SU-DHL-6 (cell line): ENCODE measurements around the gene CD109.

Experiments used
- H2AFZ ChIP-seq: fragments of 200-600 bp; sonication (generic); 2 replicates; pipeline ENCODE4 v1.6.1; 2014; ENCODE audit warnings: low read depth, mild to moderate bottlenecking, moderate library complexity, mixed read lengths, antibody characterized with exemption, low read length; ENCODE audit not compliant: severe bottlenecking
- H3F3A ChIP-seq: fragments of 200-600 bp; shearing (Covaris generic); 2 replicates; pipeline ENCODE4 v1.6.0; 2016; ENCODE audit warnings: antibody characterized with exemption, mild to moderate bottlenecking; ENCODE audit not compliant: insufficient read depth
- H3K27ac ChIP-seq: fragments of 200-600 bp; sonication (generic); 2 replicates; pipeline ENCODE4 v1.5.1; 2016; ENCODE audit warnings: low read depth, mild to moderate bottlenecking, low read length, moderate library complexity, mixed read lengths
- H3K27me3 ChIP-seq: fragments of 200-600 bp; sonication (generic), shearing (Covaris generic); 2 replicates; pipeline ENCODE4 v1.6.0; 2014; ENCODE audit warnings: mild to moderate bottlenecking, low read length
- H3K36me3 ChIP-seq: fragments of 200-600 bp; sonication (generic); 2 replicates; pipeline ENCODE4 v1.6.1; 2014; ENCODE audit warnings: mild to moderate bottlenecking, low read length, mixed read lengths
- H3K4me2 ChIP-seq: fragments of 300-600, 200-600 bp; shearing (Covaris generic), sonication (generic); 2 replicates; pipeline ENCODE4 v1.6.0; 2014; ENCODE audit warnings: low read length, low read depth, mild to moderate bottlenecking; ENCODE audit not compliant: poor library complexity, severe bottlenecking
- H3K4me3 ChIP-seq: fragments of 200-600 bp; sonication (generic); 2 replicates; pipeline ENCODE4 v1.5.1; 2014; ENCODE audit warnings: antibody characterized with exemption, low read length, mild to moderate bottlenecking, mixed read lengths; ENCODE audit not compliant: insufficient read depth, poor library complexity, severe bottlenecking
- H3K79me2 ChIP-seq: fragments of 200-600 bp; sonication (generic); 2 replicates; pipeline ENCODE4 v1.6.1; 2014; ENCODE audit warnings: mild to moderate bottlenecking, low read length, moderate library complexity; ENCODE audit not compliant: insufficient read depth
- H3K9ac ChIP-seq: fragments of 200-600 bp; sonication (generic); 2 replicates; pipeline ENCODE4 v1.7.0; 2014; ENCODE audit warnings: mild to moderate bottlenecking, low read length
- H3K9me2 ChIP-seq: fragments of 200-600 bp; sonication (generic); replicated peaks from 2 replicates; pipeline ENCODE4 v1.6.1; 2014; ENCODE audit warnings: low read length; ENCODE audit not compliant: insufficient read depth
- H3K9me3 ChIP-seq: fragments of 200-600 bp; sonication (generic); 2 replicates; pipeline ENCODE4 v1.6.1; 2014; ENCODE audit warnings: low read length, mixed read lengths; ENCODE audit not compliant: insufficient read depth
- H4K20me1 ChIP-seq: fragments of 200-600 bp; sonication (generic); 2 replicates; pipeline ENCODE4 v1.6.1; 2014; ENCODE audit warnings: low read depth, mild to moderate bottlenecking, antibody characterized with exemption, low read length, moderate library complexity, mixed read lengths
- EZH2phosphoT487 ChIP-seq: fragments of 200-600 bp; sonication (generic), shearing (Covaris generic); conservative IDR thresholded peaks from 2 replicates; pipeline ENCODE4 v1.6.1; 2018; ENCODE audit warnings: mild to moderate bottlenecking, antibody characterized with exemption, low read length, moderate library complexity, mixed read lengths
- TF ChIP-seq, protein P1 (sequence below): fragments of 200-600 bp; sonication (generic); IDR thresholded peaks from one replicate; pipeline ENCODE4 v1.5.1; 2017; ENCODE audit warnings: antibody characterized with exemption, mild to moderate bottlenecking, low read length, moderate library complexity; ENCODE audit not compliant: insufficient read depth, poor library complexity, severe bottlenecking

The CD109 gene

DNA sequence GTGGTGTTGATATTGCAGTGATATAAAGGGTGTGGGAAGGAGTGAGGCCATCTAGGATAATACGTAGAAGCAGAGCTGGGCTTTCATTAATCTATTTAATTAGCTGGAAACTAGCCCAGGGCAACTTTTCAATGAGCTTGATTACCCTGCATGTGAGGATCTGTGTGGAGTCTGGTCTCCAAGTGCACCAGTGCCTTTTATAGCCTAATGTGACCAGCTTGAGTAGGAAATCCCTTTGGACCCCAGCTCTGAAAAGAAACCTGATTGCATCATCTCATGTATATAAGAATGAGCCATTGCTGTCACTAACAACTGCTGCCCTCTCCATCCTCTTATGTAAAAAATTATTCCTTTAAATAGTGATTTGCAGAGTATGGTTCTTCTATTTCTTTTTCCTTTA lies 72.6 kb downstream of the CD109 start:
- Histone ChIP-seq H3K9me3 (no peaks in the 10 kb centered on the region), H3K27ac (no peak overlapping the region), H3K36me3 (no peaks in the 10 kb centered on the region), H3F3A (no peaks in the 10 kb centered on the region), H4K20me1 (no peaks in the 10 kb centered on the region), H3K9ac (no peak overlapping the region), H3K27me3 (no peaks in the 10 kb centered on the region), H2AFZ (no peak overlapping the region), H3K4me2 (no peak overlapping the region), H3K9me2 (no peaks in the 10 kb centered on the region), H3K79me2 (no peaks in the 10 kb centered on the region), H3K4me3 (no peak overlapping the region)
- no peak for TF ChIP-seq EZH2phosphoT487
- TF ChIP-seq, protein P1, sequence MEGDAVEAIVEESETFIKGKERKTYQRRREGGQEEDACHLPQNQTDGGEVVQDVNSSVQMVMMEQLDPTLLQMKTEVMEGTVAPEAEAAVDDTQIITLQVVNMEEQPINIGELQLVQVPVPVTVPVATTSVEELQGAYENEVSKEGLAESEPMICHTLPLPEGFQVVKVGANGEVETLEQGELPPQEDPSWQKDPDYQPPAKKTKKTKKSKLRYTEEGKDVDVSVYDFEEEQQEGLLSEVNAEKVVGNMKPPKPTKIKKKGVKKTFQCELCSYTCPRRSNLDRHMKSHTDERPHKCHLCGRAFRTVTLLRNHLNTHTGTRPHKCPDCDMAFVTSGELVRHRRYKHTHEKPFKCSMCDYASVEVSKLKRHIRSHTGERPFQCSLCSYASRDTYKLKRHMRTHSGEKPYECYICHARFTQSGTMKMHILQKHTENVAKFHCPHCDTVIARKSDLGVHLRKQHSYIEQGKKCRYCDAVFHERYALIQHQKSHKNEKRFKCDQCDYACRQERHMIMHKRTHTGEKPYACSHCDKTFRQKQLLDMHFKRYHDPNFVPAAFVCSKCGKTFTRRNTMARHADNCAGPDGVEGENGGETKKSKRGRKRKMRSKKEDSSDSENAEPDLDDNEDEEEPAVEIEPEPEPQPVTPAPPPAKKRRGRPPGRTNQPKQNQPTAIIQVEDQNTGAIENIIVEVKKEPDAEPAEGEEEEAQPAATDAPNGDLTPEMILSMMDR = no peak

DNA sequence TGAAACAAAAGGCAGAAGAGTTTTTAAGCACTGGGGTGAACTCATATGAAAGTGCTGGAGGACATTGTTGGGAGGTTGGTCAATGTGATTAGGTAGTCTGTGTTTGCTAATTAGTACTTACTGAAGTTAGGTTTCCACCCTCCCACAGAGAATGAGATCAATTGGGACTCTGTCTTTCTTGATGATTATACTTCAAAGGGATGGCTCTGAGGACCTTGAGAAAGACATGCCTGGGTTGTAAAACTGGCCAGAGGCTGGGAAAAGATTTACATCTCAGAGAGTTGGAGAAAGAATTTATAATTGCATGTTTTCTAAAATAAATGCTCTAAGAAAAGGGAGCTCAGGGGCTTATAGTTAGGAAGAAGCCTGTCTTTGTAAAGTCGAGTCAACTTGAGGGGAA lies 74.0 kb downstream of the CD109 start:
- no peak overlapping the region for H3K4me2 ChIP-seq
- no peak overlapping the region for H3K9ac ChIP-seq
- H3K79me2 ChIP-seq = no peaks in the 10 kb centered on the region
- H3K9me3 ChIP-seq = no peaks in the 10 kb centered on the region
- no peaks in the 10 kb centered on the region for H4K20me1 ChIP-seq
- H2AFZ ChIP-seq = no peak overlapping the region
- H3K27me3 ChIP-seq = no peaks in the 10 kb centered on the region
- no peaks in the 10 kb centered on the region for H3K9me2 ChIP-seq
- no peaks in the 10 kb centered on the region for H3K36me3 ChIP-seq
- no peaks in the 10 kb centered on the region for H3F3A ChIP-seq
- TF ChIP-seq, protein P1 = no peak
- no peak for TF ChIP-seq EZH2phosphoT487
- H3K4me3 ChIP-seq = no peak overlapping the region
- no peak overlapping the region for H3K27ac ChIP-seq

DNA sequence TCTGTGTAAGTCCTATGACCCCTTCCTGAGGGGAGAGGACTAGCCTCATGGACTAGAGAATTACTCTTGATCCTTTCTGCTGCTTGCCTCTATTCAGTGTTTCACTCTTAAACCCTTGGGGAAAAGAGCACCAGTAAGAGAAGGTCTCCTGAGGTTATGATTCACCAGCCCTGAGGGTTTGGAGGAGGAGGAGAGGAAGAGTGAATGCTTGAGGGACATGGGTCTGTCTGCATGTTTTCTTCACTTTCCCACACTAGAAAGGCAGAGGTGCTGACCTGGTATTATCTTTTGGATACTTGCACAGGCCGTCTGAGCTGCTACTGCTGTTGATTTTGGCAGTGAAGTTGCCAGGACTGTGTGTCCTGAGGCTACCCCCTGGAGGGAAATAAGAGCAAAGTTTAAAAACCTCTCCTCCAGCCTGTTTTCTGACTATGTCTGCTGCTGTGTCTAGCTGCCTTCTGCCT lies 78.3 kb downstream of the CD109 start:
- H3K4me2 ChIP-seq = no peak overlapping the region
- H3F3A ChIP-seq = no peaks in the 10 kb centered on the region
- H3K36me3 ChIP-seq = no peaks in the 10 kb centered on the region
- no peaks in the 10 kb centered on the region for H4K20me1 ChIP-seq
- H3K79me2 ChIP-seq = no peaks in the 10 kb centered on the region
- no peaks in the 10 kb centered on the region for H3K9me3 ChIP-seq
- no peak for TF ChIP-seq EZH2phosphoT487
- TF ChIP-seq, protein P1 = no peak
- no peaks in the 10 kb centered on the region for H3K27me3 ChIP-seq
- H3K4me3 ChIP-seq = no peak overlapping the region
- H3K9ac ChIP-seq = no peak overlapping the region
- no peak overlapping the region for H3K27ac ChIP-seq
- H2AFZ ChIP-seq = no peak overlapping the region
- H3K9me2 ChIP-seq = no peaks in the 10 kb centered on the region

DNA sequence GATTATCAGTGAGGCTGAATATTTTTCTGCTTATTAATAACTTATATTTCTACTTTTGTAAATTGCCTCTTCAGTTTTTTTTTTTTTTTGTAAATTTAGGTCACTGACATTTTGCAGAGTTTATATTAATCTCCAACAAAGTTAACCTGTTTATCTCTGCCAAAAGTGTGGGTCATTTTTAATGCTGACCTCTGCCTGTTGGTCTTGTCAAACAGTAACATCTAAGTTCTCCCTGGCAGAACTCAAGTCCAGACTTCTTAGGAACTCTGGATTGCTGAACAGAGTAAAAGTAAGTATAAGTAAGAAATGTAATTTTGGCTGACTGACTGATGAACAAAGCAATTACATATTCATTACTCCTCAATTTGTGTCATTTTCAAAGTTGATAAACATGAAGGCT lies 83.9 kb downstream of the CD109 start:
- H2AFZ ChIP-seq = no peak overlapping the region
- TF ChIP-seq EZH2phosphoT487 = no peak
- TF ChIP-seq, protein P1 = no peak
- H3K27me3 ChIP-seq = no peaks in the 10 kb centered on the region
- H3K36me3 ChIP-seq = no peaks in the 10 kb centered on the region
- no peak overlapping the region for H3K4me2 ChIP-seq
- H3K9me2 ChIP-seq = no peaks in the 10 kb centered on the region
- no peak overlapping the region for H3K4me3 ChIP-seq
- H3K9ac ChIP-seq = no peak overlapping the region
- no peaks in the 10 kb centered on the region for H3F3A ChIP-seq
- no peak overlapping the region for H3K27ac ChIP-seq
- H4K20me1 ChIP-seq = no peaks in the 10 kb centered on the region
- no peaks in the 10 kb centered on the region for H3K79me2 ChIP-seq
- H3K9me3 ChIP-seq = no peaks in the 10 kb centered on the region
